PFSK-1 (cell line): Measurements from ENCODE around the gene GPRC5C.

Source experiments
- FOXP2 ChIP-seq: optimal IDR thresholded peaks from 2 replicates; pipeline ENCODE3; 2011; ENCODE audit warnings: borderline replicate concordance, control low read depth, inconsistent platforms; ENCODE audit not compliant: insufficient read depth; ENCODE audit errors: extremely low read length, extremely low read depth
- POLR2AphosphoS5 ChIP-seq: IDR thresholded peaks from 2 replicates; pipeline ENCODE4 v1.6.1; 2012; ENCODE audit warnings: low read depth, mild to moderate bottlenecking, control low read depth, low read length, moderate library complexity
- SIN3A ChIP-seq: IDR thresholded peaks from 2 replicates; pipeline ENCODE4 v1.6.1; 2012; ENCODE audit warnings: mild to moderate bottlenecking, low read length, moderate library complexity, borderline replicate concordance; ENCODE audit not compliant: insufficient read depth
- TAF1 ChIP-seq: IDR thresholded peaks from 2 replicates; pipeline ENCODE4 v1.6.1; 2012; ENCODE audit warnings: low read length, control low read depth, borderline replicate concordance; ENCODE audit not compliant: insufficient read depth
- TF ChIP-seq, protein P1 (sequence below), 2 experiments: IDR thresholded peaks; 2 replicates each; pipeline versions ENCODE4 v1.6.1 to v1.8.0; 2011 to 2012; ENCODE audit warnings: low read depth in 2 of 2, low read length in 2 of 2, control low read depth in 1 of 2, inconsistent platforms in 1 of 2, mild to moderate bottlenecking in 1 of 2, moderate library complexity in 1 of 2; ENCODE audit not compliant: insufficient read depth in 1 of 2

GPRC5C gene

DNA sequence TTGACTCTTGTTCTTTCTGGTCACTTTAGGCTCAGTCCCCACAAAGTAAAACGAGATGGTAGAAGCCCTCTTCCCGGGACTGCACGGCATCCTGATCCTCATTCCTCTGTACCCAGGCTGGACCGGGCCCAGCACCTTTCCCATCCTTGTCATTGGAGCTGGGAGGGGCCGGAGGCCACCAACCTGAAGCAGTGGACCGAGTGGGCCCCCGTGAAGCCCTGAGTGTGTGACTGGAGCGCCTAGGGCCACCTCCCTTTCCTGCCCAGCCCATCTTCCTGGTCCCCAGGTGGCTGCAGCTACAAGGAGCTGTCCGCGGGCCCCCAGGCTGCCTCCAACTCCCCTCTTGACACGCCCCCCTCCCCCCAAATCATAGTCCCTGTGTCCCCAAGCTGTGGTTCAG lies 17.4 kb downstream of the GPRC5C start:
- TF ChIP-seq, protein P1, sequence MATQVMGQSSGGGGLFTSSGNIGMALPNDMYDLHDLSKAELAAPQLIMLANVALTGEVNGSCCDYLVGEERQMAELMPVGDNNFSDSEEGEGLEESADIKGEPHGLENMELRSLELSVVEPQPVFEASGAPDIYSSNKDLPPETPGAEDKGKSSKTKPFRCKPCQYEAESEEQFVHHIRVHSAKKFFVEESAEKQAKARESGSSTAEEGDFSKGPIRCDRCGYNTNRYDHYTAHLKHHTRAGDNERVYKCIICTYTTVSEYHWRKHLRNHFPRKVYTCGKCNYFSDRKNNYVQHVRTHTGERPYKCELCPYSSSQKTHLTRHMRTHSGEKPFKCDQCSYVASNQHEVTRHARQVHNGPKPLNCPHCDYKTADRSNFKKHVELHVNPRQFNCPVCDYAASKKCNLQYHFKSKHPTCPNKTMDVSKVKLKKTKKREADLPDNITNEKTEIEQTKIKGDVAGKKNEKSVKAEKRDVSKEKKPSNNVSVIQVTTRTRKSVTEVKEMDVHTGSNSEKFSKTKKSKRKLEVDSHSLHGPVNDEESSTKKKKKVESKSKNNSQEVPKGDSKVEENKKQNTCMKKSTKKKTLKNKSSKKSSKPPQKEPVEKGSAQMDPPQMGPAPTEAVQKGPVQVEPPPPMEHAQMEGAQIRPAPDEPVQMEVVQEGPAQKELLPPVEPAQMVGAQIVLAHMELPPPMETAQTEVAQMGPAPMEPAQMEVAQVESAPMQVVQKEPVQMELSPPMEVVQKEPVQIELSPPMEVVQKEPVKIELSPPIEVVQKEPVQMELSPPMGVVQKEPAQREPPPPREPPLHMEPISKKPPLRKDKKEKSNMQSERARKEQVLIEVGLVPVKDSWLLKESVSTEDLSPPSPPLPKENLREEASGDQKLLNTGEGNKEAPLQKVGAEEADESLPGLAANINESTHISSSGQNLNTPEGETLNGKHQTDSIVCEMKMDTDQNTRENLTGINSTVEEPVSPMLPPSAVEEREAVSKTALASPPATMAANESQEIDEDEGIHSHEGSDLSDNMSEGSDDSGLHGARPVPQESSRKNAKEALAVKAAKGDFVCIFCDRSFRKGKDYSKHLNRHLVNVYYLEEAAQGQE (IDR thresholded peaks at IDR 0.05; ENCODE audit: insufficient read depth in 1 of 2, low read depth in 2 of 2, low read length in 2 of 2): no peak
- TF ChIP-seq SIN3A: no peak
- no peak for TF ChIP-seq FOXP2
- TF ChIP-seq POLR2AphosphoS5: no peak
- no peak for TF ChIP-seq TAF1

DNA sequence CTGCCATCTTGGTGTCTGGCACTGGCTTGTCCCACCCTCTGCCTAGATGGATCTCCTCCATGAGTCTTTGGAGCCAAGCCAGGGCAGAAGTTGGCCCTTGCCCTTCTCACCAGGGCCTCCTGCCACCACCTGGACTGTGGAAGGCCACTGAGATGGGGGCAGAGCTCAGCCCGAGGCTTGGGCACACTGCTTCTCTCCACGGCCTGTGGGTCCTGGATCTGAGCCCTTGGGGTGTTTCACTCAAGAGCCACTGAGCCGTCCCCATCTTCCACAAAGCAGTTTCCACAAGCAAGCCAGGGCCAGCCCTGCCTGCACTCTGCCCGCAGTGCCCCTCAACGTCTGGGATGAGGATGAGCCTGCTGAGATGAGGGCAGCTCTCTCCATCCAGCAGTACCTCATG lies 17.9 kb downstream of the GPRC5C start:
- TF ChIP-seq TAF1 (no peak), FOXP2 (no peak), SIN3A (no peak), POLR2AphosphoS5 (no peak)
- TF ChIP-seq, protein P1 (IDR thresholded peaks at IDR 0.05; ENCODE audit: insufficient read depth in 1 of 2, low read depth in 2 of 2, low read length in 2 of 2): no peak

DNA sequence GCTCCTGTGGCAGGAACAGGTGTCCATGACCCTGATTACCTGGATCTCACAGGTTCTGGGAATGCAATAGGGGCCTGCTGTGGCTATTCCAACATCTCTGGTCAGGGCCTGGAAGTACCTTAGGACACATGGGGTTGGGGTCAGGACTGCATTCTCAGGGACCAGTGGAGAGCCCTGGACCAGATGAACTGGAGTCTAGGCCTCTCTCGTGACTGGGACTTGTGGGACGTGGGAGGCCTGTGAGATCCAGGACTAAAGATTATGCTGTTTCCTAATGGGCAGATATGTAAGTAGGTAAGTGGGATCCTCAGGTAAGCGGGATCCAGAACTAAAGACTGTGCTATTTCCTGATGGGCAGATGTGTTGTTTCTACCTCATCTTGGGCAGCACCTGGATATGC lies 18.3 kb downstream of the GPRC5C start:
- TF ChIP-seq SIN3A (no peak), POLR2AphosphoS5 (no peak), TAF1 (no peak)
- TF ChIP-seq, protein P1 (IDR thresholded peaks at IDR 0.05; ENCODE audit: insufficient read depth in 1 of 2, low read depth in 2 of 2, low read length in 2 of 2): no peak

DNA sequence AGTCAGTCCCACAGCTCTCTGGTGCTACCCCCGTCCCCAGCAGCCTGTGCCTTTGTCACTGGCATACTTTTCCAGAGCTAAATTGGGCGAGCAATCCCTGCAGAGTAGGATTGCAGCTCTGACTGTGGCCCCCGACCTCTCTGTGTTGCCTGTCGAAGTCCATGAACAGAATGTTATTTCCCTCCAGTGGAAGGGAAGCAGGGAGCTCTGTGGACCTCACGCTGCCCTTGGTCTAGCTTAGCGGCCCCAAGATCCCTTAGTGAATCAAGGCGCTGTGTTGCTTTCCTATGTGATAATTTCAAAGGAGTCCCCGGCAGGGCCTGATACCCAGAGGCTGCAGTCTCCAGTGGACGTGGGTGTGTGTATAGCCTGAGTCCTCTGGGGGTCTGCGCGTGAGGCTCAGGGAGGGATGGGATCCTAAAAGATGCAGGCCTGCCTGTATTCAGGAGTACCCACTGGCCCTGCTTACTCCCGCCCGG lies 19.1 kb downstream of the GPRC5C start:
- TF ChIP-seq FOXP2: no peak
- no peak for TF ChIP-seq POLR2AphosphoS5
- TF ChIP-seq TAF1: no peak
- TF ChIP-seq, protein P1 (IDR thresholded peaks at IDR 0.05; ENCODE audit: insufficient read depth in 1 of 2, low read depth in 2 of 2, low read length in 2 of 2): no peak
- no peak for TF ChIP-seq SIN3A

DNA sequence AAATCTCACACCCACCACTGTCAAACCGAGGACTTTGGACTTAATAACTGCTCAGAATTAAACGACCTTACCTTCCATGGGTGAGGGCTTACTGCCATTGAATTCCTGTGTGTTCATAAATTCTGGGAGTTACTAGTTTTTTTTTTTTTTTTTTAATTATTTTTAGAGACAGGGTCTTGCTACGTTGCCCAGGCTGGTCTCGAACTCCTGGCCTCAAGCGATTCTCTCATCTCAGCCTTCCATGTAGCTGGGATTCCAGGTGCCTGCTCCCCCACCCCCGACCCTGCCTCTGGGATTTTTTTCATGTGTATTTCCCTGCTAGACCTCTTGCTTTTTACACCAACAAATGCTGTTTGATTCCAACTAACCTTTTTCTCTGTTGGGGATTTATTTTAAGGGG lies 19.7 kb downstream of the GPRC5C start:
- TF ChIP-seq FOXP2: no peak
- TF ChIP-seq POLR2AphosphoS5: no peak
- no peak for TF ChIP-seq SIN3A
- TF ChIP-seq, protein P1 (IDR thresholded peaks at IDR 0.05; ENCODE audit: insufficient read depth in 1 of 2, low read depth in 2 of 2, low read length in 2 of 2): no peak
- TF ChIP-seq TAF1: no peak
